CD14-positive monocyte (primary cell): ENCODE measurements around the gene ITPR2. TPM values are rescaled to one million over a fixed set of nuclear protein-coding genes. Genes with fewer than 3 reads are reported as not detected.

ENCODE experiments used
- DNase-seq, 3 donors: peaks; one replicate each; pipeline ENCODE4 v3.0.0-alpha.2; 2011 to 2022
- H2AFZ ChIP-seq: 2 replicates; pipeline ENCODE4 v1.6.0; 2012; ENCODE audit warnings: mild to moderate bottlenecking, low read depth, low read length, inconsistent platforms; ENCODE audit not compliant: insufficient read depth, poor library complexity, severe bottlenecking
- H3K27ac ChIP-seq, 2 donors: 1 replicate in 1 of 2; 2 replicates in 1 of 2; pipeline ENCODE4 v1.5.1; 2012 to 2013; ENCODE audit warnings: low read length in 2 of 2, control low read depth in 1 of 2, inconsistent platforms in 1 of 2, low read depth in 1 of 2, mild to moderate bottlenecking in 1 of 2
- H3K27me3 ChIP-seq, 2 donors: one replicate each; pipeline versions ENCODE4 v1.6.0 to v1.6.1; 2011 to 2013; ENCODE audit warnings: low read length in 2 of 2; ENCODE audit not compliant: control insufficient read depth in 2 of 2, insufficient read depth in 2 of 2
- H3K36me3 ChIP-seq, 2 donors: replicated peaks in 1 of 2; 1 replicate in 1 of 2; 2 replicates in 1 of 2; pipeline versions ENCODE4 v1.5.1 to v1.6.1; 2012 to 2013; ENCODE audit warnings: low read length in 2 of 2, control low read depth in 1 of 2, inconsistent platforms in 1 of 2, mild to moderate bottlenecking in 1 of 2; ENCODE audit not compliant: insufficient read depth in 2 of 2, control insufficient read depth in 1 of 2
- H3K4me1 ChIP-seq, 2 donors: 1 replicate in 1 of 2; 2 replicates in 1 of 2; pipeline versions ENCODE4 v1.5.1 to v1.6.1; 2012 to 2013; ENCODE audit warnings: low read length in 2 of 2, control low read depth in 1 of 2, inconsistent platforms in 1 of 2, mild to moderate bottlenecking in 1 of 2, moderate library complexity in 1 of 2; ENCODE audit not compliant: insufficient read depth in 2 of 2, control insufficient read depth in 1 of 2
- H3K4me2 ChIP-seq: replicated peaks from 2 replicates; pipeline ENCODE3; 2012; ENCODE audit warnings: low read length, moderate library complexity, mild to moderate bottlenecking; ENCODE audit not compliant: poor library complexity, severe bottlenecking; ENCODE audit errors: extremely low read depth
- H3K4me3 ChIP-seq, 3 experiments: fragments of 200-600 bp in 1 of 3; sonication (generic) in 1 of 3; replicated peaks in 1 of 3; 1 replicate in 2 of 3; 2 replicates in 1 of 3; pipeline ENCODE4 v1.5.1; 2011 to 2013; ENCODE audit warnings: low read length in 3 of 3, mild to moderate bottlenecking in 3 of 3, control low read depth in 2 of 3, low read depth in 2 of 3, inconsistent platforms in 1 of 3, moderate library complexity in 1 of 3
- H3K79me2 ChIP-seq: 2 replicates; pipeline ENCODE4 v1.6.0; 2012; ENCODE audit warnings: mild to moderate bottlenecking, control low read depth, inconsistent platforms, low read length, moderate library complexity; ENCODE audit not compliant: insufficient read depth
- H3K9ac ChIP-seq: 2 replicates; pipeline ENCODE4 v1.6.0; 2017; ENCODE audit warnings: low read length, mild to moderate bottlenecking; ENCODE audit not compliant: insufficient read depth, poor library complexity, severe bottlenecking
- H3K9me3 ChIP-seq, 2 donors: replicated peaks in 1 of 2; 1 replicate in 1 of 2; 2 replicates in 1 of 2; pipeline versions ENCODE4 v1.5.1 to v1.6.1; 2012 to 2013; ENCODE audit warnings: low read length in 2 of 2, control low read depth in 1 of 2; ENCODE audit not compliant: control insufficient read depth in 1 of 2, insufficient read depth in 1 of 2
- H4K20me1 ChIP-seq: 2 replicates; pipeline ENCODE4 v1.6.0; 2012; ENCODE audit warnings: mild to moderate bottlenecking, low read length, control low read depth, moderate library complexity; ENCODE audit not compliant: insufficient read depth
- H3K27ac Mint-ChIP-seq, 7 donors: one replicate each; pipeline ENCODE4 v1.8.0; 2020; ENCODE audit warnings: mild to moderate bottlenecking in 7 of 7, mixed read lengths in 7 of 7, moderate library complexity in 6 of 7, inconsistent platforms in 2 of 7
- H3K27me3 Mint-ChIP-seq, 3 donors: one replicate each; pipeline ENCODE4 v1.8.0; 2021 to 2022; ENCODE audit warnings: low read depth in 3 of 3, mild to moderate bottlenecking in 3 of 3, mixed read lengths in 3 of 3, moderate library complexity in 3 of 3, inconsistent platforms in 1 of 3
- H3K36me3 Mint-ChIP-seq, 2 donors: one replicate each; pipeline ENCODE4 v1.8.0; 2020; ENCODE audit warnings: mixed read lengths in 2 of 2, inconsistent platforms in 1 of 2, mild to moderate bottlenecking in 1 of 2
- H3K4me1 Mint-ChIP-seq: one replicate; pipeline ENCODE4 v1.8.0; 2020; ENCODE audit warnings: mild to moderate bottlenecking, mixed read lengths
- H3K4me3 Mint-ChIP-seq, 2 donors: one replicate each; pipeline ENCODE4 v1.8.0; 2020; ENCODE audit warnings: mild to moderate bottlenecking in 2 of 2, mixed read lengths in 2 of 2, moderate library complexity in 1 of 2
- H3K9me3 Mint-ChIP-seq, 7 donors: one replicate each; pipeline ENCODE4 v1.8.0; 2020 to 2022; ENCODE audit warnings: mixed read lengths in 7 of 7, mild to moderate bottlenecking in 6 of 7, moderate library complexity in 6 of 7, inconsistent platforms in 2 of 7
- CTCF ChIP-seq: fragments of 200-600 bp; IDR thresholded peaks from one replicate; pipeline ENCODE4 v1.8.0; 2022; ENCODE audit warnings: antibody characterized with exemption, mild to moderate bottlenecking
- WGBS: methylation state at CpG from one replicate; pipeline ENCODE4 v1.1.5; 2013; ENCODE audit warnings: missing lambda C conversion rate; ENCODE audit not compliant: insufficient coverage; 5-methylcytosine and 5-hydroxymethylcytosine counted together
- intact Hi-C, 2 donors: fragments of 100-400 bp; cut with micrococcal nuclease; formaldehyde crosslinking; loops; one replicate each; pipeline versions ENCODE4 v1.15.0 to v1.15.1; 2023
- polyA plus RNA-seq, 3 donors: library from polyadenylated mRNA; depleted of rRNA in 1 of 3; unstranded in 2 of 3; stranded (reverse) in 1 of 3; fragments of 300-500 nt in 2 of 3; fragments of >200 nt in 1 of 3; fragmentation: Illumina TruSeq in 2 of 3; gene quantifications; 1 replicate in 2 of 3; 2 replicates in 1 of 3; pipeline ENCODE4 v1.2.3, GENCODE V29; 2012 to 2021

The ITPR2 gene
- polyA plus RNA-seq, 3 donors, result 2.7 to 6.4 (median 5.7) TPM

GRCh38 chr12:26680727-26681455, 152.1 kb downstream of the ITPR2 start:
- H2AFZ ChIP-seq, result no peak overlapping the region
- no peaks in the 10 kb centered on the region for H3K79me2 ChIP-seq
- peaks cover 0 to 13% of the 10 kb centered on the region in 2 donors for H3K9me3 ChIP-seq
- no peak overlapping the region for H3K27ac Mint-ChIP-seq
- peaks cover 34 to 62% of the 10 kb centered on the region in 2 donors for H3K36me3 ChIP-seq
- H3K4me2 ChIP-seq, result no peak overlapping the region
- H3K4me3 ChIP-seq, result no peak overlapping the region
- no peak for TF ChIP-seq CTCF
- H3K27me3 Mint-ChIP-seq, result peaks cover 0 to 2% (median 0%) of the 10 kb centered on the region in 3 donors
- H3K36me3 Mint-ChIP-seq, result peaks cover 45 to 57% of the 10 kb centered on the region in 2 donors
- no peak overlapping the region for H3K27ac ChIP-seq
- peaks cover 0 to 6% (median 2%) of the 10 kb centered on the region in 7 donors for H3K9me3 Mint-ChIP-seq
- no peaks in the 10 kb centered on the region for H4K20me1 ChIP-seq
- H3K4me1 Mint-ChIP-seq, result no peaks in the 10 kb centered on the region
- H3K27me3 ChIP-seq, result no peaks in the 10 kb centered on the region
- no peak overlapping the region for H3K4me3 Mint-ChIP-seq
- no CpG with 5 or more reads among the region's 3 CpGs for WGBS
- H3K4me1 ChIP-seq, result no peaks in the 10 kb centered on the region
- H3K9ac ChIP-seq, result no peak overlapping the region
- DNase-seq, result no peak
- intact Hi-C loops, result no loop called here

- H3K27me3 Mint-ChIP-seq, result no peaks in the 10 kb centered on the region
- no CpG with 5 or more reads among the region's 4 CpGs for WGBS
- DNase-seq, result no peak
Observed at GRCh38 chr12:26678697-26679660, 154.0 kb downstream of the ITPR2 start.

More at GRCh38 chr12:26678697-26679660, 154.0 kb downstream of the ITPR2 start:
- H3K27ac ChIP-seq, result no peak overlapping the region
- no peaks in the 10 kb centered on the region for H3K4me1 Mint-ChIP-seq
- H3K4me3 Mint-ChIP-seq, result no peak overlapping the region
- H3K27me3 ChIP-seq, result no peaks in the 10 kb centered on the region
- H3K79me2 ChIP-seq, result no peaks in the 10 kb centered on the region
- peaks cover 0 to 11% of the 10 kb centered on the region in 2 donors for H3K9me3 ChIP-seq
- no peaks in the 10 kb centered on the region for H4K20me1 ChIP-seq
- TF ChIP-seq CTCF, result no peak
- H2AFZ ChIP-seq, result no peak overlapping the region
- no peak overlapping the region for H3K9ac ChIP-seq
- H3K4me2 ChIP-seq, result no peak overlapping the region
- H3K9me3 Mint-ChIP-seq, result peaks cover 0 to 3% (median 1%) of the 10 kb centered on the region in 7 donors
- peaks cover 20 to 43% of the 10 kb centered on the region in 2 donors for H3K36me3 ChIP-seq
- H3K4me1 ChIP-seq, result no peaks in the 10 kb centered on the region
- intact Hi-C loops, result no loop called here
- no peak overlapping the region for H3K27ac Mint-ChIP-seq
- peaks cover 30 to 42% of the 10 kb centered on the region in 2 donors for H3K36me3 Mint-ChIP-seq
- no peak overlapping the region for H3K4me3 ChIP-seq
